ENCODE measurements around the gene SSC5D. TPM values are rescaled to one million over a fixed set of nuclear protein-coding genes. Genes with fewer than 3 reads are reported as not detected.

SSC5D gene
- total RNA-seq, 1 experiment from 2014 or later = 3.2 TPM

DNA sequence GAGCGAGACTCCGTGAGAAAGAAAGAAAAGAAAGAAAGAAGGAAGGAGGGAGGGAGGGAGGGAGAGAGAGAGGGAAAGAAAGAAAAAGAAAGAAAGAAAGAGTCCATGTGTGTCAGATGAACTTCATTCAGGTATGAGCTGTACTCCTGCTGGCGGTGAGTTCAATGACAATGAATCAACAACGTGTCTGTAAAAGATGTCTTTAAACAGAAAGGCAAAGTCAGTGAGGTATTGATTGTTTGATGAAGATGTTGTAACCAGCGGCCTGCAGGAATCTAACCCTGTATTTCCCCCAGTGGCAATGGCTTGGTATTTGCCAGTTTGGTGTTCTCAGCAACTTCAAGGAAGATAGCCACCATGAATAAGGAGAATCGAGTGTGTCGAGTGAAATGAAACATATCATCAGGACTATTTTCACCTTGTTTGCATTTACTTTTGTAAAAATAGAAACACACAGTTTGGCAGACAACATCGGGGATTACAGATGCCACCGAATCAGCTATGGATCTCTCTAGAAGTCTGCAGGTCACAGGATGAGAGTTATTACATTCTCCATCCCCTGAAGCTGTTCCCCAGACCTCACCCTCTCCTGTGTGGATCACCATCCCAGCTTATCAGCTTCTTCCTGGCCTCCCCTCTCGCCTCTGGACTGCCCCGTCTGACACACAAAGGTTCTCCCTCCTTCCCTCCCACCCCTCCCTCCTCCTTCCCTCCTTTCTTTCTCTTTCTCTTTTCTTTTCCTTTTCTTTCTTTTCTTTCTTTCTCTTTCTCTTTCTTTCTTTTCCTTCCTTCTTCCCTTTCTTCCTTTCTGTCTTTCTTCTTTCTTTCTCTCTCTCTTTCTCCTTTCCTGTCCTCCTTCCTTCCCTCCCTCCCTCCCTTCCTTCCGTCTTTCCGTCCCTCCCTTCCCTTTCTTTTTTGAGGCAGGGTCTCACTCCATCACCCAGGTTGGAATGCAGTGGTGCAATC, 65.3 kb downstream of the SSC5D start:
- no peak overlapping the region for H4K5ac ChIP-seq (ENCODE audit: insufficient read length, low read depth, low read length)
- H4K91ac ChIP-seq (ENCODE audit: insufficient read length, low read depth, low read length) = no peak overlapping the region
- Mint-ChIP-seq H3K4me3 (peak overlapping the region in 1 of 2 experiments; percentile 43; a peak in 2 of 5 replicates), H3K27ac (no peak overlapping the region; a peak in 1 of 7 replicates), H3K27me3 (ENCODE audit: low read depth) (peaks cover 2% of the 10 kb centered on the region), H3K4me1 (peaks cover 33 to 46% of the 10 kb centered on the region in 2 experiments), H3K9me3 (no peaks in the 10 kb centered on the region; a peak in 1 of 5 replicates), H3K36me3 (ENCODE audit: insufficient read depth in 1 of 3, low read depth in 3 of 3) (no peaks in the 10 kb centered on the region)
- no peak overlapping the region for H3K14ac ChIP-seq (ENCODE audit: insufficient read depth, low read length)
- no peak overlapping the region for H4K8ac ChIP-seq (replicated peaks; ENCODE audit: insufficient read length, low read depth, low read length)
- H2BK12ac ChIP-seq (ENCODE audit: insufficient read length, low read depth, low read length) = no peak overlapping the region
- peaks cover 8% of the 10 kb centered on the region; the same call in 1 of the 2 replicates for H3K4me1 ChIP-seq (ENCODE audit: insufficient read depth, low read length)
- H3K23me2 ChIP-seq (ENCODE audit: insufficient read length, low read depth, low read length, poor library complexity, severe bottlenecking) = peaks cover 7% of the 10 kb centered on the region
- peak overlapping the region; percentile 20 for H3K9ac ChIP-seq (ENCODE audit: extremely low read depth, insufficient read length, low read length)
- no peak overlapping the region for H3T11ph ChIP-seq (ENCODE audit: low read length)
- no peak overlapping the region for H3K4ac ChIP-seq (ENCODE audit: low read depth, low read length)
- H3K56ac ChIP-seq (ENCODE audit: insufficient read length, low read depth, low read length) = no peak overlapping the region
- H2BK15ac ChIP-seq (ENCODE audit: low read depth, low read length) = no peak overlapping the region
- no peak overlapping the region for H3K18ac ChIP-seq (ENCODE audit: insufficient read length, low read depth, low read length)
- H3K4me2 ChIP-seq (ENCODE audit: insufficient read depth, insufficient read length, low read length) = peak overlapping the region; percentile 0
- H2AFZ ChIP-seq (ENCODE audit: low read length) = peak overlapping the region; percentile 9
- H4K20me1 ChIP-seq (ENCODE audit: control insufficient read depth, insufficient read depth, insufficient read length) = no peaks in the 10 kb centered on the region
- TF ChIP-seq, protein P1, sequence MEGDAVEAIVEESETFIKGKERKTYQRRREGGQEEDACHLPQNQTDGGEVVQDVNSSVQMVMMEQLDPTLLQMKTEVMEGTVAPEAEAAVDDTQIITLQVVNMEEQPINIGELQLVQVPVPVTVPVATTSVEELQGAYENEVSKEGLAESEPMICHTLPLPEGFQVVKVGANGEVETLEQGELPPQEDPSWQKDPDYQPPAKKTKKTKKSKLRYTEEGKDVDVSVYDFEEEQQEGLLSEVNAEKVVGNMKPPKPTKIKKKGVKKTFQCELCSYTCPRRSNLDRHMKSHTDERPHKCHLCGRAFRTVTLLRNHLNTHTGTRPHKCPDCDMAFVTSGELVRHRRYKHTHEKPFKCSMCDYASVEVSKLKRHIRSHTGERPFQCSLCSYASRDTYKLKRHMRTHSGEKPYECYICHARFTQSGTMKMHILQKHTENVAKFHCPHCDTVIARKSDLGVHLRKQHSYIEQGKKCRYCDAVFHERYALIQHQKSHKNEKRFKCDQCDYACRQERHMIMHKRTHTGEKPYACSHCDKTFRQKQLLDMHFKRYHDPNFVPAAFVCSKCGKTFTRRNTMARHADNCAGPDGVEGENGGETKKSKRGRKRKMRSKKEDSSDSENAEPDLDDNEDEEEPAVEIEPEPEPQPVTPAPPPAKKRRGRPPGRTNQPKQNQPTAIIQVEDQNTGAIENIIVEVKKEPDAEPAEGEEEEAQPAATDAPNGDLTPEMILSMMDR (conservative IDR thresholded peaks at IDR 0.05) = no peak
- no peak overlapping the region for H3K23ac ChIP-seq (ENCODE audit: insufficient read length, low read depth, low read length)
- no peaks in the 10 kb centered on the region for H3K27me3 ChIP-seq (ENCODE audit: insufficient read depth, low read length)
- H3K79me2 ChIP-seq (ENCODE audit: insufficient read depth, low read length) = no peaks in the 10 kb centered on the region
- no peak overlapping the region for H2AK5ac ChIP-seq (ENCODE audit: insufficient read length, low read length)
- no peak overlapping the region for H2BK120ac ChIP-seq (ENCODE audit: low read depth, low read length, poor library complexity, severe bottlenecking)
- H3K27ac ChIP-seq (ENCODE audit: insufficient read length, low read depth, low read length) = no peak overlapping the region
- H2BK5ac ChIP-seq (ENCODE audit: insufficient read length, low read length) = no peak overlapping the region
- H2BK20ac ChIP-seq (ENCODE audit: low read depth, low read length, poor library complexity, severe bottlenecking) = no peak overlapping the region
- no CpG with 5 or more reads among the region's 13 CpGs for WGBS (ENCODE audit: extremely low coverage, insufficient read length, low lambda C conversion rate)
- DNase-seq = no peak
- no peaks in the 10 kb centered on the region for H3K79me1 ChIP-seq (ENCODE audit: insufficient read depth, low read depth, low read length, poor library complexity, severe bottlenecking)
- no peaks in the 10 kb centered on the region for H3K9me3 ChIP-seq (ENCODE audit: control insufficient read depth, low read depth, low read length)

All from H9 (cell line).